Measurements from ENCODE around the gene ERVV-1. TPM values are rescaled to one million over a fixed set of nuclear protein-coding genes. Genes with fewer than 3 reads are reported as not detected.
A peak's percentile ranks its signal among the peaks of the same experiment; 100 is the strongest.
"Not testable (repeated sequence)": the region's sequence is repeated elsewhere in the genome, so short reads cannot be mapped to it uniquely, and the experiment has no call there.

The ERVV-1 gene
- total RNA-seq, 1 donor from 2014 or later, result not detected

DNA sequence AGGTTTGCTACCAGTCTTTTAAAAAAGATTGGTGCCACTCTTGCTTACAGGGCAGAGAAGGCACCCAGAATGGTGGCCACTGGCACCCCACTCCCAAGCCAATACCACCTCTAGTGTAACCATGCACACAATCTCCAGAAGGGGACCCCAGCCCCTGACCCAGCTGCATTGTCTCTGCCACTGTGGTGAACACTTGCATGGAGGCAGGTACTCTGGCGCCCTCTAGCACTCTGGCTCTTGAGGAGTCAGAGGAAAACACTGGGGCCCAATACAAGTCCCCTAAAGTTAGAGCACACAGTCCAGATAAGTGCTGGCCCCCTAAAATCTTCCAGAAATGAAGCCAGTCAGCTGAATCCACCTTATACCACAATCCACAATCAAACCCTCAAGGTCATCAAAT lies 6.0 kb downstream of the ERVV-1 start:
- Mint-ChIP-seq H3K4me3 (ENCODE audit: unreplicated experiment) (no peak overlapping the region), H3K4me1 (ENCODE audit: low read depth, unreplicated experiment) (peaks cover 5% of the 10 kb centered on the region), H3K36me3 (ENCODE audit: low read depth, unreplicated experiment) (peaks cover 5% of the 10 kb centered on the region), H3K27ac (ENCODE audit: unreplicated experiment) (no peak overlapping the region), H3K9me3 (ENCODE audit: unreplicated experiment) (peaks cover 15% of the 10 kb centered on the region), H3K27me3 (ENCODE audit: low read depth, unreplicated experiment) (no peaks in the 10 kb centered on the region)
- Histone ChIP-seq H2AFZ (ENCODE audit: low read depth, low read length) (no peak overlapping the region), H4K20me1 (ENCODE audit: insufficient read depth, low read length) (no peaks in the 10 kb centered on the region), H3K9me3 (ENCODE audit: insufficient read depth, low read depth, low read length) (peaks cover 3% of the 10 kb centered on the region), H3K9ac (ENCODE audit: low read length) (no peak overlapping the region), H3K4me3 (ENCODE audit: insufficient read depth, low read depth, low read length) (no peak overlapping the region), H3K27me3 (ENCODE audit: insufficient read depth, low read length) (no peaks in the 10 kb centered on the region), H3K4me1 (ENCODE audit: insufficient read depth, low read length) (no peaks in the 10 kb centered on the region), H3K4me2 (ENCODE audit: low read length) (no peak overlapping the region), H3K36me3 (ENCODE audit: insufficient read depth, low read length) (no peaks in the 10 kb centered on the region), H3K27ac (ENCODE audit: low read depth, low read length) (no peak overlapping the region), H3K79me2 (ENCODE audit: insufficient read depth, low read length) (no peaks in the 10 kb centered on the region)
- no peak for DNase-seq (ENCODE audit: low read depth)
- TF ChIP-seq, protein P1, sequence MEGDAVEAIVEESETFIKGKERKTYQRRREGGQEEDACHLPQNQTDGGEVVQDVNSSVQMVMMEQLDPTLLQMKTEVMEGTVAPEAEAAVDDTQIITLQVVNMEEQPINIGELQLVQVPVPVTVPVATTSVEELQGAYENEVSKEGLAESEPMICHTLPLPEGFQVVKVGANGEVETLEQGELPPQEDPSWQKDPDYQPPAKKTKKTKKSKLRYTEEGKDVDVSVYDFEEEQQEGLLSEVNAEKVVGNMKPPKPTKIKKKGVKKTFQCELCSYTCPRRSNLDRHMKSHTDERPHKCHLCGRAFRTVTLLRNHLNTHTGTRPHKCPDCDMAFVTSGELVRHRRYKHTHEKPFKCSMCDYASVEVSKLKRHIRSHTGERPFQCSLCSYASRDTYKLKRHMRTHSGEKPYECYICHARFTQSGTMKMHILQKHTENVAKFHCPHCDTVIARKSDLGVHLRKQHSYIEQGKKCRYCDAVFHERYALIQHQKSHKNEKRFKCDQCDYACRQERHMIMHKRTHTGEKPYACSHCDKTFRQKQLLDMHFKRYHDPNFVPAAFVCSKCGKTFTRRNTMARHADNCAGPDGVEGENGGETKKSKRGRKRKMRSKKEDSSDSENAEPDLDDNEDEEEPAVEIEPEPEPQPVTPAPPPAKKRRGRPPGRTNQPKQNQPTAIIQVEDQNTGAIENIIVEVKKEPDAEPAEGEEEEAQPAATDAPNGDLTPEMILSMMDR (IDR thresholded peaks at IDR 0.05; ENCODE audit: insufficient read depth, low read depth, low read length), result no peak
- TF ChIP-seq EZH2 (IDR thresholded peaks at IDR 0.05; ENCODE audit: insufficient read depth, low read length), result no peak
- FAIRE-seq, result no peak

DNA sequence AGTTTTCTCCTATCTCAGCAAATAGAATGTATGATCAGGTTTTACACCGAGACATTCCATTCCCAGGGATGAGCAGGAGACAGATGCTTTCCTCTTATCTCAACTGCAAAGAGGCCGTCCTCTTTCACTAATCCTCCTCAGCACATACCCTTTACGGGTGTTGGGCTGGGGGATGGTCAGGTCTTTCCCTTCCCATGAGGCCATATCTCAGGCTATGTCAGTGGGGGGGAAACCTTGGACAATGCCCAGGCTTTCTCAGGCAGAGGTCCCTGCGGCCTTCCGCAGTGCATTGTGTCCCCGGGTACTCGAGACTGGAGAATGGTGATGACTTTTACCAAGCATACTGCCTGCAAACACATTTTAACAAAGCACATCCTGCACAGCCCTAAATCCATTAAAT lies 14.6 kb downstream of the ERVV-1 start:
- not testable (repeated sequence) for H3K27ac ChIP-seq (ENCODE audit: low read depth, low read length); H3K9ac ChIP-seq (ENCODE audit: low read length); H4K20me1 ChIP-seq (ENCODE audit: insufficient read depth, low read length); H3K36me3 Mint-ChIP-seq (ENCODE audit: low read depth, unreplicated experiment); H2AFZ ChIP-seq (ENCODE audit: low read depth, low read length); H3K4me3 Mint-ChIP-seq (ENCODE audit: unreplicated experiment); FAIRE-seq; H3K4me1 Mint-ChIP-seq (ENCODE audit: low read depth, unreplicated experiment); H3K27me3 ChIP-seq (ENCODE audit: insufficient read depth, low read length); DNase-seq (ENCODE audit: low read depth); H3K4me2 ChIP-seq (ENCODE audit: low read length); H3K36me3 ChIP-seq (ENCODE audit: insufficient read depth, low read length); H3K4me3 ChIP-seq (ENCODE audit: insufficient read depth, low read depth, low read length); H3K79me2 ChIP-seq (ENCODE audit: insufficient read depth, low read length); H3K9me3 ChIP-seq (ENCODE audit: insufficient read depth, low read depth, low read length); H3K4me1 ChIP-seq (ENCODE audit: insufficient read depth, low read length); H3K27me3 Mint-ChIP-seq (ENCODE audit: low read depth, unreplicated experiment); H3K9me3 Mint-ChIP-seq (ENCODE audit: unreplicated experiment)
- H3K27ac Mint-ChIP-seq (ENCODE audit: unreplicated experiment), result peak overlapping the region; percentile 62

DNA sequence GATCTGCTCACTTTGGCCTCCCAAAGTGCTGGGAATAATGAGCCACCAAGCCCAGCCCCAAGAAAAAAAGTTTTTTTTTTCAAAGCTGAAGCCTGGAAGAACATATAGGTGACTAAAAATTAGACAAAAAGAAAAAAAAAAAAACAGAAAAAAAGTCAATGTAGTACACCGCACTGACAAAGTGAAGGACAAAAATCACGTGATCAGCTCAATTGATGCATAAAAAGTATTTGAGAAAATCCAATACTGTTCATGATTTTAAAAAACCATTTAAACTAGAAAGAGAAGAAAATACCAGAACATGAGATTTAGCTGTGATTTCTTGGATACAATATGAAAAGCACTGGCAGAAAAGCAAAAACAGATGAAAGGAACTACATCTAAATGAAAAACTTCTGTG lies 20.3 kb downstream of the ERVV-1 start:
- Mint-ChIP-seq H3K9me3 (ENCODE audit: unreplicated experiment) (peaks cover 23% of the 10 kb centered on the region), H3K36me3 (ENCODE audit: low read depth, unreplicated experiment) (peaks cover 12% of the 10 kb centered on the region), H3K4me1 (ENCODE audit: low read depth, unreplicated experiment) (peaks cover 5% of the 10 kb centered on the region), H3K27ac (ENCODE audit: unreplicated experiment) (no peak overlapping the region), H3K4me3 (ENCODE audit: unreplicated experiment) (no peak overlapping the region), H3K27me3 (ENCODE audit: low read depth, unreplicated experiment) (no peaks in the 10 kb centered on the region)
- Histone ChIP-seq H3K36me3 (ENCODE audit: insufficient read depth, low read length) (no peaks in the 10 kb centered on the region), H4K20me1 (ENCODE audit: insufficient read depth, low read length) (no peaks in the 10 kb centered on the region), H3K4me2 (ENCODE audit: low read length) (no peak overlapping the region), H3K9me3 (ENCODE audit: insufficient read depth, low read depth, low read length) (peaks cover 15% of the 10 kb centered on the region), H3K79me2 (ENCODE audit: insufficient read depth, low read length) (no peaks in the 10 kb centered on the region), H3K4me1 (ENCODE audit: insufficient read depth, low read length) (no peaks in the 10 kb centered on the region), H3K27me3 (ENCODE audit: insufficient read depth, low read length) (no peaks in the 10 kb centered on the region), H2AFZ (ENCODE audit: low read depth, low read length) (no peak overlapping the region), H3K4me3 (ENCODE audit: insufficient read depth, low read depth, low read length) (no peak overlapping the region), H3K9ac (ENCODE audit: low read length) (no peak overlapping the region), H3K27ac (ENCODE audit: low read depth, low read length) (no peak overlapping the region)
- DNase-seq (ENCODE audit: low read depth) (no peak), FAIRE-seq (no peak)
- TF ChIP-seq, protein P1 (IDR thresholded peaks at IDR 0.05; ENCODE audit: insufficient read depth, low read depth, low read length), result no peak
- TF ChIP-seq EZH2 (IDR thresholded peaks at IDR 0.05; ENCODE audit: insufficient read depth, low read length), result no peak
